HCT116 (cell line): Measurements from ENCODE around the gene SERPINA3.

ENCODE experiments used
- CTCF ChIP-seq, 3 experiments: fragments of 200-600 bp in 1 of 3; sonication (generic) in 1 of 3; IDR thresholded peaks in 2 of 3; conservative IDR thresholded peaks in 1 of 3; 2 replicates each; pipeline ENCODE4 v1.5.1; 2012 to 2017; ENCODE audit warnings: low read depth in 2 of 3, low read length in 2 of 3, antibody characterized with exemption in 1 of 3, borderline replicate concordance in 1 of 3, control low read depth in 1 of 3, mild to moderate bottlenecking in 1 of 3, mixed read lengths in 1 of 3, mixed run types in 1 of 3, moderate library complexity in 1 of 3; ENCODE audit not compliant: insufficient read depth in 1 of 3
- YY1 ChIP-seq: IDR thresholded peaks from 2 replicates; pipeline ENCODE4 v1.6.1; 2011; ENCODE audit warnings: low read length, low read depth, moderate library complexity, mild to moderate bottlenecking; ENCODE audit not compliant: insufficient replicate concordance; ENCODE audit errors: extremely low read depth

GRCh38 chr14:94612580-94613554 is 676 bp downstream of the SERPINA3 start:
- TF ChIP-seq CTCF (IDR thresholded peaks at IDR 0.05 in 2 of 3, conservative IDR thresholded peaks at IDR 0.05 in 1 of 3; ENCODE audit: borderline replicate concordance in 1 of 3, insufficient read depth in 1 of 3, low read depth in 2 of 3, low read length in 2 of 3) (no peak), YY1 (no peak)
